Keratinocyte (primary cell): ENCODE results near the gene SEMA3F.

Source experiments
- CTCF ChIP-seq, 3 experiments: IDR thresholded peaks in 1 of 3; conservative IDR thresholded peaks in 1 of 3; optimal IDR thresholded peaks in 1 of 3; 2 replicates in 2 of 3; 3 replicates in 1 of 3; pipeline versions ENCODE3 to v1.5.1; 2011; ENCODE audit warnings: low read length in 3 of 3, mild to moderate bottlenecking in 3 of 3, moderate library complexity in 2 of 3, control low read depth in 1 of 3, inconsistent platforms in 1 of 3; ENCODE audit not compliant: insufficient read depth in 2 of 3; ENCODE audit errors: extremely low read depth in 1 of 3
- EZH2 ChIP-seq: IDR thresholded peaks from one replicate; pipeline ENCODE4 v1.6.1; 2012; ENCODE audit warnings: inconsistent platforms, mild to moderate bottlenecking, low read length, moderate library complexity

GRCh38 chr3:50154840-50155490 lies at the start of gene SEMA3F:
- TF ChIP-seq CTCF (optimal IDR thresholded peaks at IDR 0.05 in 1 of 3, IDR thresholded peaks at IDR 0.05 in 1 of 3, conservative IDR thresholded peaks at IDR 0.05 in 1 of 3; ENCODE audit: extremely low read depth in 1 of 3, insufficient read depth in 2 of 3, low read length in 3 of 3) = no peak
- TF ChIP-seq EZH2 = no peak
